H1 (cell line): Measurements from ENCODE around the gene KRTAP4-2. TPM values are rescaled to one million over a fixed set of nuclear protein-coding genes. Genes with fewer than 3 reads are reported as not detected.

ENCODE experiments used
- CTCF ChIA-PET: fragments of 300-600 bp; sonication (Branson Sonifier 250); formaldehyde crosslinking; loops from one replicate; lab custom pipeline; 2021; ENCODE audit not compliant: partially characterized antibody; lab: Charles Lee
- POLR2A ChIA-PET: fragments of 300-600 bp; sonication (Branson Sonifier 250); formaldehyde crosslinking; loops from one replicate; lab custom pipeline; 2021; ENCODE audit warnings: inconsistent platforms; ENCODE audit not compliant: partially characterized antibody; lab: Charles Lee
- DNase-seq, 2 experiments: peaks; one replicate each; pipeline versions ENCODE4 v3.0.0 to v3.0.0-alpha.2; 2010 to 2022; ENCODE audit warnings: low spot score in 2 of 2, low read depth in 1 of 2, mixed read lengths in 1 of 2
- FAIRE-seq: peaks from 2 replicates; lab custom pipeline; 2011; peaks lifted over from hg19 to GRCh38; lab: Jason Lieb, UNC
- H2AFZ ChIP-seq: 2 replicates; pipeline ENCODE4 v1.8.1; 2012; ENCODE audit warnings: low read length, inconsistent platforms
- H2AK5ac ChIP-seq: 2 replicates; pipeline ENCODE4 v1.6.1; 2013; ENCODE audit warnings: low read depth, low read length
- H2BK120ac ChIP-seq: replicated peaks from 2 replicates; pipeline ENCODE3; 2013; ENCODE audit warnings: low read depth, low read length, inconsistent platforms
- H2BK12ac ChIP-seq: 2 replicates; pipeline ENCODE4 v1.6.1; 2013; ENCODE audit warnings: low read depth, low read length
- H2BK15ac ChIP-seq: 2 replicates; pipeline ENCODE4 v1.6.1; 2013; ENCODE audit warnings: low read length
- H2BK20ac ChIP-seq: 2 replicates; pipeline ENCODE4 v1.6.1; 2013; ENCODE audit warnings: low read length
- H2BK5ac ChIP-seq: 2 replicates; pipeline ENCODE4 v1.6.1; 2013; ENCODE audit warnings: low read depth, low read length
- H3K14ac ChIP-seq: 2 replicates; pipeline ENCODE4 v1.6.1; 2013; ENCODE audit warnings: inconsistent platforms; ENCODE audit not compliant: insufficient read length
- H3K18ac ChIP-seq: 2 replicates; pipeline ENCODE4 v1.6.1; 2013; ENCODE audit warnings: low read length; ENCODE audit errors: extremely low read depth
- H3K23ac ChIP-seq: 2 replicates; pipeline ENCODE4 v1.6.1; 2013; ENCODE audit warnings: inconsistent platforms; ENCODE audit not compliant: insufficient read length
- H3K23me2 ChIP-seq: 2 replicates; pipeline ENCODE4 v1.6.1; 2013; ENCODE audit warnings: low read depth, low read length
- H3K27ac ChIP-seq: 2 replicates; pipeline ENCODE4 v1.6.1; 2011; ENCODE audit warnings: low read depth, low read length, inconsistent platforms
- H3K27me3 ChIP-seq, 4 experiments: replicated peaks in 1 of 4; 1 replicate in 1 of 4; 2 replicates in 3 of 4; pipeline versions ENCODE4 v1.6.1 to v1.8.1; 2011 to 2013; ENCODE audit warnings: low read length in 3 of 4, mild to moderate bottlenecking in 3 of 4, inconsistent platforms in 2 of 4, mixed read lengths in 2 of 4, moderate library complexity in 1 of 4; ENCODE audit not compliant: control insufficient read depth in 3 of 4, insufficient read depth in 3 of 4; ENCODE audit errors: extremely low read depth in 1 of 4
- H3K36me3 ChIP-seq, 4 experiments: 2 replicates each; pipeline versions ENCODE4 v1.6.1 to v1.8.1; 2011 to 2013; ENCODE audit warnings: mild to moderate bottlenecking in 4 of 4, low read length in 3 of 4, moderate library complexity in 2 of 4, control low read depth in 1 of 4, inconsistent platforms in 1 of 4; ENCODE audit not compliant: insufficient read depth in 4 of 4, control insufficient read depth in 2 of 4
- H3K4ac ChIP-seq: replicated peaks from 2 replicates; pipeline ENCODE3; 2013; ENCODE audit warnings: low read length, low read depth, mixed read lengths, inconsistent platforms; ENCODE audit not compliant: insufficient read length
- H3K4me1 ChIP-seq, 4 experiments: replicated peaks in 1 of 4; 1 replicate in 1 of 4; 2 replicates in 3 of 4; pipeline versions ENCODE4 v1.6.1 to v1.8.1; 2011 to 2013; ENCODE audit warnings: low read length in 3 of 4, inconsistent platforms in 2 of 4, mixed read lengths in 1 of 4; ENCODE audit not compliant: insufficient read depth in 4 of 4, control insufficient read depth in 3 of 4
- H3K4me2 ChIP-seq, 2 experiments: 2 replicates each; pipeline versions ENCODE4 v1.6.1 to v1.8.1; 2011 to 2013; ENCODE audit warnings: low read depth in 2 of 2, low read length in 2 of 2, control low read depth in 1 of 2, inconsistent platforms in 1 of 2, mild to moderate bottlenecking in 1 of 2; ENCODE audit not compliant: insufficient read depth in 1 of 2
- H3K4me3 ChIP-seq, 4 experiments: fragments of 200-600, 300-600 bp in 1 of 4; sonication (generic), shearing (Covaris generic), sonication (Bioruptor Twin) in 1 of 4; 2 replicates each; pipeline versions ENCODE4 v1.5.1 to v1.8.1; 2011 to 2016; ENCODE audit warnings: low read length in 4 of 4, low read depth in 3 of 4, control low read depth in 2 of 4, inconsistent platforms in 2 of 4, mild to moderate bottlenecking in 2 of 4, mixed read lengths in 1 of 4, moderate library complexity in 1 of 4; ENCODE audit not compliant: insufficient read depth in 2 of 4; ENCODE audit errors: extremely low read depth in 1 of 4
- H3K56ac ChIP-seq: replicated peaks from 2 replicates; pipeline ENCODE3; 2013; ENCODE audit warnings: low read depth, mild to moderate bottlenecking, mixed read lengths, low read length, inconsistent platforms; ENCODE audit not compliant: insufficient read length
- H3K79me1 ChIP-seq: 2 replicates; pipeline ENCODE4 v1.6.1; 2013; ENCODE audit warnings: low read depth, low read length, control low read depth
- H3K79me2 ChIP-seq, 2 experiments: 2 replicates each; pipeline versions ENCODE4 v1.6.1 to v1.8.1; 2012 to 2013; ENCODE audit warnings: low read length in 2 of 2, mild to moderate bottlenecking in 2 of 2, inconsistent platforms in 1 of 2; ENCODE audit not compliant: insufficient read depth in 2 of 2, control insufficient read depth in 1 of 2
- H3K9ac ChIP-seq, 4 experiments: replicated peaks in 1 of 4; 1 replicate in 1 of 4; 2 replicates in 3 of 4; pipeline versions ENCODE4 v1.6.1 to v1.8.1; 2011 to 2013; ENCODE audit warnings: low read depth in 3 of 4, low read length in 3 of 4, control low read depth in 2 of 4, mild to moderate bottlenecking in 2 of 4, moderate library complexity in 2 of 4, inconsistent platforms in 1 of 4; ENCODE audit errors: extremely low read depth in 1 of 4
- H3K9me3 ChIP-seq, 2 experiments: 2 replicates each; pipeline versions ENCODE4 v1.6.1 to v1.8.1; 2012 to 2013; ENCODE audit warnings: mild to moderate bottlenecking in 2 of 2, moderate library complexity in 2 of 2, control low read depth in 1 of 2, inconsistent platforms in 1 of 2, low read depth in 1 of 2, low read length in 1 of 2, mixed read lengths in 1 of 2; ENCODE audit not compliant: insufficient read depth in 2 of 2
- H4K20me1 ChIP-seq, 2 experiments: replicated peaks in 1 of 2; 2 replicates each; pipeline versions ENCODE3 to v1.8.1; 2011 to 2013; ENCODE audit warnings: inconsistent platforms in 2 of 2, low read length in 2 of 2, mild to moderate bottlenecking in 1 of 2; ENCODE audit not compliant: insufficient read depth in 2 of 2, control insufficient read depth in 1 of 2
- H4K5ac ChIP-seq: 2 replicates; pipeline ENCODE4 v1.6.1; 2013; ENCODE audit warnings: low read length, low read depth, mixed read lengths, inconsistent platforms; ENCODE audit not compliant: insufficient read length
- H4K8ac ChIP-seq: 2 replicates; pipeline ENCODE4 v1.8.0; 2013; ENCODE audit warnings: mild to moderate bottlenecking, moderate library complexity, low read length, inconsistent platforms; ENCODE audit not compliant: insufficient read depth; ENCODE audit errors: extremely low read depth
- H4K91ac ChIP-seq: replicated peaks from 2 replicates; pipeline ENCODE3; 2013; ENCODE audit warnings: low read length, mixed read lengths, inconsistent platforms; ENCODE audit not compliant: insufficient read length
- CEBPB ChIP-seq: IDR thresholded peaks from 2 replicates; pipeline ENCODE4 v1.6.1; 2012; ENCODE audit warnings: low read depth, low read length
- EZH2 ChIP-seq: fragments of 200-600 bp; sonication (generic); IDR thresholded peaks from 2 replicates; pipeline ENCODE4 v1.7.1; 2012; ENCODE audit warnings: low read depth, mild to moderate bottlenecking, moderate library complexity, low read length, inconsistent platforms; ENCODE audit not compliant: severe bottlenecking
- GABPA ChIP-seq: IDR thresholded peaks from 2 replicates; pipeline ENCODE4 v1.6.1; 2011; ENCODE audit warnings: mild to moderate bottlenecking, low read length, moderate library complexity, borderline replicate concordance; ENCODE audit not compliant: insufficient read depth
- KDM5A ChIP-seq: fragments of 200-600 bp; IDR thresholded peaks from 2 replicates; pipeline ENCODE4 v1.7.1; 2012; ENCODE audit warnings: mild to moderate bottlenecking, low read length, inconsistent platforms, mixed read lengths
- POLR2A ChIP-seq, 2 experiments: IDR thresholded peaks; 1 replicate in 1 of 2; 2 replicates in 1 of 2; pipeline ENCODE4 v1.6.1; 2011; ENCODE audit warnings: low read depth in 2 of 2, low read length in 2 of 2, mild to moderate bottlenecking in 2 of 2; ENCODE audit errors: control extremely low read depth in 1 of 2
- RBBP5 ChIP-seq: IDR thresholded peaks from 2 replicates; pipeline ENCODE4 v1.7.1; 2012; ENCODE audit warnings: low read depth, mild to moderate bottlenecking, inconsistent platforms, low read length, moderate library complexity, borderline replicate concordance
- SP2 ChIP-seq: IDR thresholded peaks from 2 replicates; pipeline ENCODE4 v1.6.1; 2012; ENCODE audit warnings: mild to moderate bottlenecking, low read length, inconsistent platforms
- TAF7 ChIP-seq: optimal IDR thresholded peaks from 2 replicates; pipeline ENCODE3; 2011; ENCODE audit warnings: low read depth, mild to moderate bottlenecking, inconsistent platforms, low read length, moderate library complexity, borderline replicate concordance
- WGBS, 2 experiments: shearing (Covaris generic) in 1 of 2; methylation state at CpG; one replicate each; pipeline versions ENCODE4 v1.1.6 to v1.1.7; 2013 to 2015; ENCODE audit warnings: low lambda C conversion rate in 2 of 2, mixed read lengths in 2 of 2, inconsistent platforms in 1 of 2, low coverage in 1 of 2, missing lambda C conversion rate in 1 of 2; ENCODE audit not compliant: insufficient replicate concordance in 2 of 2, insufficient coverage in 1 of 2, insufficient read length in 1 of 2; ENCODE audit errors: extremely low coverage in 1 of 2, missing lambda C conversion rate in 1 of 2; 5-methylcytosine and 5-hydroxymethylcytosine counted together
- polyA plus RNA-seq, 7 experiments: library from polyadenylated mRNA; depleted of rRNA in 3 of 7; stranded (reverse) in 5 of 7; unstranded in 2 of 7; fragments of >200 nt in 5 of 7; fragments of 200-250 nt in 2 of 7; gene quantifications; 1 replicate in 5 of 7; 2 replicates in 1 of 7; 4 replicates in 1 of 7; pipeline versions ENCODE4 v1.2.1 to v1.2.3, GENCODE V29; 2011 to 2013; ENCODE audit warnings: missing spikeins in 2 of 7, mixed read lengths in 2 of 7
- total RNA-seq: library from RNA; stranded (reverse); fragmentation: NEBNext Ultra II Directional; extraction: Animal tissue kit (Norgen Biotek cat#: 25700); gene quantifications from 2 replicates; pipeline ENCODE4 v1.2.1, GENCODE V29; 2021

KRTAP4-2 gene
- total and polyA plus RNA-seq, 2 of the 8 experiments (the other 6 are each of a cell fraction or from before 2014, with no cell fraction given) = not detected

- no peak overlapping the region for H3K27ac ChIP-seq
- H3K14ac ChIP-seq = no peak overlapping the region
- H3K23me2 ChIP-seq = no peaks in the 10 kb centered on the region
- no peak overlapping the region for H2BK120ac ChIP-seq
- H4K20me1 ChIP-seq = no peaks in the 10 kb centered on the region
- no peak overlapping the region for H2BK20ac ChIP-seq
- no peak overlapping the region for H4K8ac ChIP-seq
- no peak overlapping the region for H3K18ac ChIP-seq
- no peak overlapping the region for H3K56ac ChIP-seq
- no peak for DNase-seq
- no peaks in the 10 kb centered on the region for H3K9me3 ChIP-seq
- H3K79me1 ChIP-seq = no peaks in the 10 kb centered on the region
- H2AK5ac ChIP-seq = no peak overlapping the region
- no peak overlapping the region for H3K4ac ChIP-seq
- no peak overlapping the region for H3K4me2 ChIP-seq
- H2BK12ac ChIP-seq = no peak overlapping the region
- H2BK5ac ChIP-seq = no peak overlapping the region
- POLR2A ChIA-PET = no interaction called here
- 97% methylated on average over 6 of the region's 6 CpGs; no CpG with 5 or more reads in 1 of the 2 experiments for WGBS, 2 experiments
- no peaks in the 10 kb centered on the region for H3K4me1 ChIP-seq
- no peaks in the 10 kb centered on the region for H3K79me2 ChIP-seq
- H2BK15ac ChIP-seq = no peak overlapping the region
- no peak overlapping the region for H3K9ac ChIP-seq
- H2AFZ ChIP-seq = peak overlapping the region; percentile 33; the same call in 1 of the 2 replicates
- H3K27me3 ChIP-seq = no peaks in the 10 kb centered on the region
- no peak overlapping the region for H4K5ac ChIP-seq
- CTCF ChIA-PET = interaction anchor here (1.1 kb wide), 1 partner anchor 14 kb away, joined by 3 read pairs; no protein-coding TSS in a partner anchor
- H3K36me3 ChIP-seq = no peaks in the 10 kb centered on the region
- no peak for FAIRE-seq
- H3K4me3 ChIP-seq = no peak overlapping the region
- H3K23ac ChIP-seq = no peak overlapping the region
- H4K91ac ChIP-seq = no peak overlapping the region
- TF ChIP-seq CEBPB (no peak), SP2 (no peak), KDM5A (no peak), POLR2A (IDR thresholded peaks at IDR 0.05; ENCODE audit: control extremely low read depth in 1 of 2, low read depth in 2 of 2, low read length in 2 of 2) (no peak), TAF7 (no peak), GABPA (no peak), RBBP5 (no peak), EZH2 (no peak)
These were observed 48.0 kb upstream of the KRTAP4-2 start for GRCh38 chr17:41226051-41226450.
